ENCODE measurements around the gene AKR1C8. TPM values are rescaled to one million over a fixed set of nuclear protein-coding genes. Genes with fewer than 3 reads are reported as not detected.
"Not testable (repeated sequence)": the region's sequence is repeated elsewhere in the genome, so short reads cannot be mapped to it uniquely, and the experiment has no call there.

Gene AKR1C8
- total and polyA plus RNA-seq, 10 of the 15 experiments (the other 5 are each of a cell fraction or from before 2014, with no cell fraction given): 0.18 TPM; not detected in 9

DNA sequence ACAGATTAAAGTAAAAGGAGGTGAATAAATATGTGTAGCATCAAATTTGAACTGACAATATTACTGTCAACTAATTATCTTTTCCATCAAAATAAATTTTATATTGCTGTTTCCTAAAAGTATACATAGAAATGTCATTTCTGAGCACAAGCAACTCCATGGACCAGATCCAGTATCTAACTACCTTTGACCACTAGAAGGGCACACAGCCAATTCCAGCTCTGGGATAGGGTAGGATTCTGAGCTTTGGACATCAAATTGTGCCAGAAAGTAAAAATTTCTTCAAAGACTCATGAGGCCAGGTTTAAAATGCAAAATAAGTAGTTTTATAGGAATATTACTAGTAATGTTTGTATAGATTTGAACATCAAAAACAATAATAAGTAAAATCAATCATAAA, 61.1 kb downstream of the AKR1C8 start:
- in situ Hi-C loops (cut with MboI) (no loop called here), intact Hi-C loops (cut with micrococcal nuclease; ENCODE audit: unreplicated experiment) (no loop called here)
- Histone ChIP-seq H3K4me3 (no peak overlapping the region), H3K9me3 (replicated peaks; ENCODE audit: control insufficient read depth, insufficient read depth, low read length) (no peaks in the 10 kb centered on the region), H3K79me2 (ENCODE audit: control insufficient read depth, insufficient read depth, low read length) (no peaks in the 10 kb centered on the region), H4K20me1 (ENCODE audit: control insufficient read depth, insufficient read depth) (no peaks in the 10 kb centered on the region), H3K4me1 (ENCODE audit: control insufficient read depth, insufficient read depth, low read length) (no peaks in the 10 kb centered on the region), H2AFZ (ENCODE audit: control insufficient read depth, low read depth, low read length) (no peak overlapping the region), H3K27ac (ENCODE audit: control insufficient read depth, insufficient read depth) (no peak overlapping the region), H3K27me3 (replicated peaks in 1 of 2; ENCODE audit: control insufficient read depth in 2 of 2, insufficient read depth in 2 of 2, low read length in 1 of 2) (no peaks in the 10 kb centered on the region), H3K36me3 (ENCODE audit: control insufficient read depth in 2 of 2, insufficient read depth in 2 of 2, low read length in 1 of 2) (no peaks in the 10 kb centered on the region), H3K9ac (ENCODE audit: control insufficient read depth, insufficient read depth, low read length) (no peak overlapping the region), H3K4me2 (ENCODE audit: control insufficient read depth, insufficient read depth) (no peak overlapping the region)
- no peak for DNase-seq (ENCODE audit: low read depth, low spot score)
- POLR2A ChIA-PET: no interaction called here
- RAD21 ChIA-PET (ENCODE audit: unreplicated experiment): no interaction called here
- no peak for ATAC-seq
- no peak for TF ChIP-seq SUPT20H (IDR thresholded peaks at IDR 0.05; ENCODE audit: borderline replicate concordance, control insufficient read depth, low read depth, low read length)
- TF ChIP-seq PRDM15 (CRISPR knock-in tag; IDR thresholded peaks at IDR 0.05): no peak
- TF ChIP-seq HDAC6 (IDR thresholded peaks at IDR 0.05; ENCODE audit: unreplicated experiment): no peak
- no peak for TF ChIP-seq SIN3A (IDR thresholded peaks at IDR 0.05; ENCODE audit: low read depth, low read length)
- TF ChIP-seq POLR2A (IDR thresholded peaks at IDR 0.05; ENCODE audit: low read depth, low read length): no peak
- TF ChIP-seq, protein P1, sequence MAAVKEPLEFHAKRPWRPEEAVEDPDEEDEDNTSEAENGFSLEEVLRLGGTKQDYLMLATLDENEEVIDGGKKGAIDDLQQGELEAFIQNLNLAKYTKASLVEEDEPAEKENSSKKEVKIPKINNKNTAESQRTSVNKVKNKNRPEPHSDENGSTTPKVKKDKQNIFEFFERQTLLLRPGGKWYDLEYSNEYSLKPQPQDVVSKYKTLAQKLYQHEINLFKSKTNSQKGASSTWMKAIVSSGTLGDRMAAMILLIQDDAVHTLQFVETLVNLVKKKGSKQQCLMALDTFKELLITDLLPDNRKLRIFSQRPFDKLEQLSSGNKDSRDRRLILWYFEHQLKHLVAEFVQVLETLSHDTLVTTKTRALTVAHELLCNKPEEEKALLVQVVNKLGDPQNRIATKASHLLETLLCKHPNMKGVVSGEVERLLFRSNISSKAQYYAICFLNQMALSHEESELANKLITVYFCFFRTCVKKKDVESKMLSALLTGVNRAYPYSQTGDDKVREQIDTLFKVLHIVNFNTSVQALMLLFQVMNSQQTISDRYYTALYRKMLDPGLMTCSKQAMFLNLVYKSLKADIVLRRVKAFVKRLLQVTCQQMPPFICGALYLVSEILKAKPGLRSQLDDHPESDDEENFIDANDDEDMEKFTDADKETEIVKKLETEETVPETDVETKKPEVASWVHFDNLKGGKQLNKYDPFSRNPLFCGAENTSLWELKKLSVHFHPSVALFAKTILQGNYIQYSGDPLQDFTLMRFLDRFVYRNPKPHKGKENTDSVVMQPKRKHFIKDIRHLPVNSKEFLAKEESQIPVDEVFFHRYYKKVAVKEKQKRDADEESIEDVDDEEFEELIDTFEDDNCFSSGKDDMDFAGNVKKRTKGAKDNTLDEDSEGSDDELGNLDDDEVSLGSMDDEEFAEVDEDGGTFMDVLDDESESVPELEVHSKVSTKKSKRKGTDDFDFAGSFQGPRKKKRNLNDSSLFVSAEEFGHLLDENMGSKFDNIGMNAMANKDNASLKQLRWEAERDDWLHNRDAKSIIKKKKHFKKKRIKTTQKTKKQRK (IDR thresholded peaks at IDR 0.05; ENCODE audit: low read depth, low read length): no peak
- no peak for TF ChIP-seq TCF12 (IDR thresholded peaks at IDR 0.05; ENCODE audit: low read depth, low read length)
- TF ChIP-seq FOS (IDR thresholded peaks at IDR 0.05; ENCODE audit: borderline replicate concordance, extremely low read depth, insufficient read length): no peak
- BruUV-seq (replicated peaks): no TSS peak
- CTCF ChIA-PET: no interaction called here
- FAIRE-seq: no peak
- SMC1A ChIA-PET (ENCODE audit: uncharacterized antibody, unreplicated experiment): no interaction called here

GRCh38 chr10:5119997-5120396, 65.0 kb downstream of the AKR1C8 start:
- intact Hi-C loops (cut with micrococcal nuclease; ENCODE audit: unreplicated experiment); H3K27ac ChIP-seq (ENCODE audit: control insufficient read depth, insufficient read depth); H3K36me3 ChIP-seq (ENCODE audit: control insufficient read depth in 2 of 2, insufficient read depth in 2 of 2, low read length in 1 of 2); SMC1A ChIA-PET (ENCODE audit: uncharacterized antibody, unreplicated experiment); FAIRE-seq; in situ Hi-C loops (cut with MboI); BruUV-seq (replicated peaks); CTCF ChIA-PET; H3K9ac ChIP-seq (ENCODE audit: control insufficient read depth, insufficient read depth, low read length); H3K4me3 ChIP-seq; H3K4me2 ChIP-seq (ENCODE audit: control insufficient read depth, insufficient read depth); H3K27me3 ChIP-seq (replicated peaks in 1 of 2; ENCODE audit: control insufficient read depth in 2 of 2, insufficient read depth in 2 of 2, low read length in 1 of 2); H4K20me1 ChIP-seq (ENCODE audit: control insufficient read depth, insufficient read depth); H3K4me1 ChIP-seq (ENCODE audit: control insufficient read depth, insufficient read depth, low read length); H3K9me3 ChIP-seq (replicated peaks; ENCODE audit: control insufficient read depth, insufficient read depth, low read length); RAD21 ChIA-PET (ENCODE audit: unreplicated experiment); H3K79me2 ChIP-seq (ENCODE audit: control insufficient read depth, insufficient read depth, low read length); POLR2A ChIA-PET; DNase-seq (ENCODE audit: low read depth, low spot score); H2AFZ ChIP-seq (ENCODE audit: control insufficient read depth, low read depth, low read length); ATAC-seq: not testable (repeated sequence)
- 41% methylated on average over 5 of the region's 5 CpGs for WGBS (ENCODE audit: insufficient coverage, insufficient replicate concordance, low lambda C conversion rate, missing lambda C conversion rate)

Data from GM12878 (cell line).